Measurements from ENCODE around the gene PLPPR2.
"Not testable (repeated sequence)": the region's sequence is repeated elsewhere in the genome, so short reads cannot be mapped to it uniquely, and the experiment has no call there.

Gene PLPPR2

GRCh38 chr19:11374433-11375142 lies 19.4 kb downstream of the PLPPR2 start, which contains the start of gene SWSAP1:
Gene SWSAP1, plus strand, starts transcription at chr19:11374666. Its CDS starts 15 bp downstream, at chr19:11374681.
- peak; percentile 98 for DNase-seq

- DNase-seq, result peak; percentile 32
These were observed 20.1 kb downstream of the PLPPR2 start for GRCh38 chr19:11375143-11375948.

DNA sequence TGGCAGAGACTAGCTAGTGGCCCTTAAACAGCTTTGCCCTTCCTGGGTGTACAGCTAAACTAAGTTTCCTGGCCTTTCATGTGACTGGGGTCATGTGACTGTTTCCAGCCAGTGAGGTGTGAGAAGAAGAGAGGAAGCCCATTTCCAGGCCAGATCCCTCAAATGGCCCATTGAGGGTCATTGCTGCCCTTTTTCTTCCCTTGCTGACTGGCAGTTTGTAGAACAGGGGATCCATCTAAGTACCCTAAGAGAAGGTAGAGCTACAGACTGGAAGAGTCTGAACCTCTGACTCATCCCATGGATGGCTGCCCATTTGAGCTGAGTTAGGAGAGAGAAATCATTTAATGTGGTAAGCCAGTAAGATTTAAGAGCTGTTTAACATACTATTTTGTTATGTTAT lies 22.0 kb downstream of the PLPPR2 start:
- no peak for DNase-seq

- DNase-seq, result no peak
These were observed 22.5 kb downstream of the PLPPR2 start for GRCh38 chr19:11377756-11378155.

GRCh38 chr19:11378319-11379189 lies 23.3 kb downstream of the PLPPR2 start:
- DNase-seq, result peak; percentile 70

DNA sequence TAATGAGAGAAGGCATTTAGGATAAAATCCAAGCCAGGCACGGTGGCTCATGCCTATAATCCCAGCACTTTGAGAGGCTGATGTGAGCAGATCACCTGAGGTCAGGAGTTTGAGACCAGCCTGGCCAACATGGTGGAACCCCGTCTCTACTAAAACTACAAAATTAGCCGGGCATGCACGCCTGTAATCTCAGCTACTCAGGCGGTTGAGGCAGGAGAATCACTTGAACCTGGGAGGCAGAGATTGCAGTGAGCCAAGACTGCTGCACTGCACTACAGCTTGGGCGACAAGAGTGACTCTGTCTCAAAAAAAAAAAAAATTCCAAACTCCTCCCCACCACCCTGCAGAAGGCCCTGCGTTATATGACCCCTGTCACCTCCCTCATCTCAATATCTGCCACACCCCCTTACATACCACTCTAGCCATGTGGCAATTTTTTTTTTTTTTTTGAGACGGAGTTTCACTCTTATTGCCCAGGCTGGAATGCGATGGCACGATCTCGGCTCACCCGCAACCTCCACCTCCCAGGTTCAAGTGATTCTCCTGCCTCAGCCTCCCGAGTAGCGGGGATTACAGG lies 24.1 kb downstream of the PLPPR2 start:
- DNase-seq, result not testable (repeated sequence)

DNA sequence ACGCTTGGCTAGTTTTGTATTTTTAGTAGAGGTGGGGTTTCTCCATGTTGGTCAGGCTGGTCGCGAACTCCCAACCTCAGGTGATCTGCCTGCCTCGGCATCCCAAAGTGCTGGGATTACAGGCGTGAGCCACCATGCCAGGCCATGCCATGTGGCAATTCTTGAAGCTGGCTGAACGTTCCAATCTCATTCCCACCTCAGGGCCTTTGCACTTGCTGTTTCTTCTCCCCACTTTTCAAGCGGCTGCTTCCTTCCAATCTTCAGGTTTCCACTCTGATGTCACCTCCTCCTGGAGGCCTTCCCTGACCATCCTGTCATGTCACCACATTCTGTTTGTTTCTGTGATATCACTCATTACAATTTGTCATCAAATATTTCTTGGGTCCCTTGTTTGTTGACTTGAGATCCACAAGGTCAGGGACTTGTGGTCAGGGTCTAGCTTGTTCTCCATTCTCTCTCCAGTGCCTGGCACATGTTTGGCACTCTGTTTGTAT lies 24.7 kb downstream of the PLPPR2 start:
- DNase-seq, result no peak

- DNase-seq, result peak; percentile 97
These were observed 25.7 kb downstream of the PLPPR2 start for GRCh38 chr19:11380653-11381537.

- DNase-seq, result no peak
These were observed 27.9 kb downstream of the PLPPR2 start for GRCh38 chr19:11382898-11383705.

GRCh38 chr19:11383706-11384048 lies 28.4 kb downstream of the PLPPR2 start:
- no peak for DNase-seq

GRCh38 chr19:11384778-11385129 lies 29.5 kb downstream of the PLPPR2 start:
- no peak for DNase-seq

DNA sequence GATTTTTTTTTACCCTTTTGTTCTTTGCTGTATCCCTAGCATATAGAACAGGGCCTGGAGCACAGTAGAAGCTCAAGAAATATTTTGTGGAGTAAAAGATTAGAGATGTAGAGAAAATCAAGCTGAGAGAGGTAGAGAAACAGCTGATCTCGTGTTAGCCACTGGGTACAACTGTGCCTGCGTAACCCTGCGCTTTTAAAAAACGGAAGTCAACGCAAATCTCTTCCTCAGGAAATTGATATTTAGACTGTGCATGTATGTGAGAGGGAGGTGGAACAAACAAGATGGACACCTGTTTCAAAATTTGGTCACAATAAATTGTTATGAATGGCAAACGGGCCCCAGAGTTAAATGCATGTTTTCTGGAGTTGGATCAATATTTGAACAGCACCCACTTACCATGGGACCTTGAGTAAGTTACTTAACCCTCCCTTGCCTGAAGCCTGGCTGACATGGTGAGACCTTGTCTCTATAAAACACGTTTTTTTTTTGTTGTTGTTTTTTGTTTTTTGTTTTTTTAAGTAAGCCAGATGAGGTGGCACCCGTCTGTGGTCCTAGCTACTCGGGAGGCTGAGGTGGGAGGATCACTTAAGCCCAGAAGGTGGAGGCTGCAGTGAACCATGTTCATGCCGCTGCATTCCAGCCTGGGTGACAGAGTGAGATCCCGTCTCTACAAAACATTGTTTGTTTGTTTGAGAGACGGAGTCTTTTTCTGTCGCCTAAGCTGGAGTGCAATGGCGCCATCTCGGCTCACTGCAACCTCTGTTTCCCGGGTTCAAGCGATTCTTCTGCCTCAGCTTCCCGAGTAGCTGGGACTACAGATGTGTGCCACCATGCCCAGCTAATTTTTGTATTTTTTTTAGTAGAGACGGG lies 32.2 kb downstream of the PLPPR2 start:
- no peak for DNase-seq

DNA sequence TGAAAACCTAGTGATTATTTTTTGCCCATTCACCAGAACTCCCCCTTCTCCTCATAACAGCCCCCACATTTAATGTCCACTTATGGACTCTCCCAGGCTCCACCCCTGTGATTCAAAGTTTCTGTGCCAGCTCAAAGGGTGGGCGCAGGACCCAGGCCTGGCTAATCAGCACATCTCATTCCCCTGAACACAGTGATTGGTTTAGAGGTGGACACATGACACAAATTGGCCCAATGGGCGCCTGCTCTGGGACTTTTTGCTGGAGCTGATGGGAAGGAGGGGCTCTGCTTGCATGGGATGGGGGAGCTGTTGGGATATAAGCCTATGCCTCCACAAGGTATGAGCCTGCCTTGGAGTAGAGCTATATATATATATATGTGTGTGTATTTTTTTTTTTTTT lies 35.1 kb downstream of the PLPPR2 start:
- no peak for DNase-seq

- no peak for DNase-seq
These were observed 35.9 kb downstream of the PLPPR2 start for GRCh38 chr19:11390933-11391680.

DNA sequence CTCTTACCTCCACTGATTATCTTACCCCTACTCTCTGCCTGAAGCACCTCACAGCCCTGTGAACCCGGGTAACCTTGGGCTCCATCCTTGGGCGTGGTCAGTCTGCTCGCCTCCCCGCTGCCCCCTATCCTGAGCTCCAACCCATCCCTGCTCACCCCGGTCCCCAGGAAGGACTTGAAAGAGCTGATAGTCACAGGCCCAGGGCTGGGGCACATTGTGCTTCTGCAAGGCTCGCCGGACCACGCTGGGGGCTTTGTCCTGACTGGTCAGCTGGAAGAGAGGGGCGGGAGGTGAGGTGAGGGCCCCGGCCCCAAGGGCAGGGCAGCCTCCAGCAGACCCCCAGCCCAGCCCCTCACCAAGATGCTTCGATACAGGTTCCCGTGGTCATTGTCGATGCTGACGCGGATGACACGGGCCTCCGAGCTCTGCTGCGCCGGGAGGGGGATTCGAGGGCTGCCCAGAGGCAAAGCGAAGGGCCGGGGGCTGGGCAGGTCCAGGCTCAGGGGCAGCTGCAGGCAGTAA lies 41.9 kb downstream of the PLPPR2 start:
- no peak for DNase-seq

DNA sequence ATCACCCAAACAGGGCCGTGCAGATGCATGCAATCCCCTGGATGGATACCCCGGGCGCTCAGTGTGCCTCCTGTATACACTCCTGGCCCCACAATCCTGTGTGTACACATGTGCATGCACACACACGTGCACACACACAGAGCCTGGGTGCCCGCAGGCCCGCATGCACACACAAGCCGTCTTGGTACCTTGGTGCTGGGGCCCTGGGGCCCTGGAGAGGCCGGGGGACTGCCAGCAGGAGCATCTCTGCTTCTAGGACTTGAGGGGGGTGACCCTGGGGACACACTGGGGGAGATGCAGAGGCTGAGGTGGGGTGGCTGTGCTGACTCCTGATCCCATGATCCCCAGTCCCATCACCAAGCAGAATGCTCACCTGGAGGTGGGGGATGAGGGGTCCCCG lies 44.4 kb downstream of the PLPPR2 start:
- DNase-seq, result no peak

GRCh38 chr19:11400798-11401197 lies 45.6 kb downstream of the PLPPR2 start:
- DNase-seq, result no peak

DNA sequence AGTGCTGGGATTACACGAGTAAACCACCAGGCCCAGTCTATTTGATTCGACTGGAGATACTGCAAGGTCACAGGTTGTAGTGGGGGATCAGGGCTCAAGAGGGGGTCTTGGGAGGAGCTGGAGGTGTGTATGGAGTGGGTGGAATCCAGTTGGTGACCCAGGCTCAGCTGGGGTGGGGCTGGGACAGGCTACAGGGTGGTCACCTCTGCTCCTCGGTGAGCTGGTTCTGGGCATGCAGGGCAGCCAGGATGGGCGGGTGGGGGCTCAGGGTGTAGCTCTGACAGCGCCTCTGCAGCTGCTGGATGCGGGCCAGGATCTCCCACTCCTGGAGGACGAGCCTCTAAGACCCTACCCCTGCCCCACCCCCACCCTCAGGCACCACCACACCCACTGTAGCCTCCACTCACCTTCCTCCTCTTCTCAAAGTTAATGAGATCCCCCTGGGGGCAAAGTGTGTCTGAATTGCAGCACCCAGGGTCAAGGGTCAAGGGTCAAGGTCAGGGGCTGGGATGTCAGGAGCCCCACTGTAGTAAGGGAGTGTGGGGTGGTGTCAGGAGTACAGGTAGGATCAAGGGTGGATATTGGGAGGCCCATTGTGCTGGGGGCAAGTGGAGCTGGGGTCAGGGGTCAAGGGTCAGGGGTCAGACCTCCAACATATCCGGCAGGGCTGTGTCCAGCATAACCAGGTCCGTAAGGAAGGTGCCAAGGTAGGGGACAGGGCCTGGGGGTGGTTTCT lies 46.7 kb downstream of the PLPPR2 start:
- DNase-seq, result no peak
